GM12875 (cell line): Measurements from ENCODE around the gene MAGED2.
"Not testable (repeated sequence)": the region's sequence is repeated elsewhere in the genome, so short reads cannot be mapped to it uniquely, and the experiment has no call there.

Experiments used
- H3K4me3 ChIP-seq: one replicate; pipeline ENCODE4 v1.5.1; 2011; ENCODE audit warnings: low read depth, low read length, control low read depth
- TF ChIP-seq, protein P1 (sequence below): IDR thresholded peaks from 2 replicates; pipeline ENCODE4 v1.5.1; 2011; ENCODE audit warnings: low read depth, mild to moderate bottlenecking, control low read depth, inconsistent platforms, low read length, moderate library complexity, borderline replicate concordance; ENCODE audit not compliant: insufficient read depth

The MAGED2 gene

GRCh38 chrX:54842607-54843006 is 35.1 kb downstream of the MAGED2 start:
- TF ChIP-seq, protein P1, sequence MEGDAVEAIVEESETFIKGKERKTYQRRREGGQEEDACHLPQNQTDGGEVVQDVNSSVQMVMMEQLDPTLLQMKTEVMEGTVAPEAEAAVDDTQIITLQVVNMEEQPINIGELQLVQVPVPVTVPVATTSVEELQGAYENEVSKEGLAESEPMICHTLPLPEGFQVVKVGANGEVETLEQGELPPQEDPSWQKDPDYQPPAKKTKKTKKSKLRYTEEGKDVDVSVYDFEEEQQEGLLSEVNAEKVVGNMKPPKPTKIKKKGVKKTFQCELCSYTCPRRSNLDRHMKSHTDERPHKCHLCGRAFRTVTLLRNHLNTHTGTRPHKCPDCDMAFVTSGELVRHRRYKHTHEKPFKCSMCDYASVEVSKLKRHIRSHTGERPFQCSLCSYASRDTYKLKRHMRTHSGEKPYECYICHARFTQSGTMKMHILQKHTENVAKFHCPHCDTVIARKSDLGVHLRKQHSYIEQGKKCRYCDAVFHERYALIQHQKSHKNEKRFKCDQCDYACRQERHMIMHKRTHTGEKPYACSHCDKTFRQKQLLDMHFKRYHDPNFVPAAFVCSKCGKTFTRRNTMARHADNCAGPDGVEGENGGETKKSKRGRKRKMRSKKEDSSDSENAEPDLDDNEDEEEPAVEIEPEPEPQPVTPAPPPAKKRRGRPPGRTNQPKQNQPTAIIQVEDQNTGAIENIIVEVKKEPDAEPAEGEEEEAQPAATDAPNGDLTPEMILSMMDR, result no peak
- H3K4me3 ChIP-seq, result no peak overlapping the region

GRCh38 chrX:54843050-54843449 is 35.5 kb downstream of the MAGED2 start:
- no peak overlapping the region for H3K4me3 ChIP-seq
- TF ChIP-seq, protein P1, result no peak

- not testable (repeated sequence) for H3K4me3 ChIP-seq
Observed at GRCh38 chrX:54847700-54848099, 40.2 kb downstream of the MAGED2 start.

- TF ChIP-seq, protein P1, result no peak
- H3K4me3 ChIP-seq, result no peak overlapping the region
Observed at GRCh38 chrX:54865208-54865607, 57.7 kb downstream of the MAGED2 start.
